NB4 (cell line): ENCODE results near the gene IFNGR1.

Experiments used
- CTCF ChIP-seq: IDR thresholded peaks from one replicate; pipeline ENCODE4 v1.5.1; 2012; ENCODE audit warnings: low read depth, low read length
- MAX ChIP-seq: IDR thresholded peaks from 2 replicates; pipeline ENCODE4 v1.6.1; 2011; ENCODE audit warnings: low read depth, low read length
- MYC ChIP-seq: IDR thresholded peaks from 2 replicates; pipeline ENCODE4 v1.6.1; 2011; ENCODE audit warnings: low read depth, low read length
- POLR2A ChIP-seq: IDR thresholded peaks from 2 replicates; pipeline ENCODE4 v1.6.1; 2011; ENCODE audit warnings: mild to moderate bottlenecking; ENCODE audit not compliant: insufficient read length; ENCODE audit errors: extremely low read depth

GRCh38 chr6:137165375-137166246 is 53.6 kb downstream of the IFNGR1 start:
- TF ChIP-seq CTCF (peak; percentile 25), POLR2A (no peak), MAX (no peak), MYC (no peak)
